ENCODE measurements around the gene SF3A2.

The SF3A2 gene

DNA sequence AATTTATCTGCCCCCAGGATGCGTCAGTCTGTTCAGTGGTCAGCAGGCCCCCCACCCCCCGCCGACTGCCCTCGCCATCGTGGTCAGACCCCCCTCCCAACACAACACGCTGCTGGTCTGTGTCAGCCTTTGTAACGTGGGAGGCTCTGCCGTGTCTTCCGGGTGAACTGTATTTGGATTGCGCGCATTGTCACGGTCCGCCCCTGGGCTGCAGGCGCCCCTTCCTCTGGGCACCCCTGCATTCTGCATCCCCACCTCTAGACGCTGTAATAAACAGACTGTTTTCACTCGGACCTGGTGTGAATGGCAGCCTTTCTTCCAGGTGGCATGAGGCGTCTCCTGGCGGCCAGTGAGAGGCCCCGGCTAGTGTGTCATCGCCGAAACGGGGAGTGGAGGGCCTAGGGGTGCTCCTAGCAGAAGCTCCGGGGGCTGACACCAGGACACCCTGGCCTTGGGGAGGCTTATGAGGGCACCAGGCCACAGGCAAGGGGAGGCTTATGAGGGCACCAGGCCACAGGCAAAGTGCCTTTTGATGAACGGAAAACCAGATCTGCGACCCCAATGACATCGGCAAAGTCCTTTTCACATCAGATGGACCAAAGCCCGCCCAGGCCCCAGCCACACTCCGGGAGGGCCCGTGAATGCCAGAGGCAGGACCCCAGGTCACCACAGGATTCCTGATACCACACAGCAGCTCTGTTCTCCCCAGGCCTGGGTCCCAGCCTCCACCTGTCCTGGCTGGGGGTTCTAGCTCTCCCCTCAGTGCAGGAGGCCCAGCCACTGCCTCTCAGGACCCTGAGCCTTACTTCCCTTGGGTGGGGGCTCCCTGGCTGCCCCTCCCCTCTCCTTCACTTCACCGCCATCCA lies 4.1 kb upstream of the SF3A2 start:
- peaks cover 17 to 40% of the 10 kb centered on the region in 2 donors for H3K4me1 ChIP-seq (ENCODE audit: control insufficient read depth in 1 of 2, insufficient read depth in 2 of 2, low read length in 2 of 2)
- H3K27me3 ChIP-seq (ENCODE audit: control insufficient read depth in 1 of 2, insufficient read depth in 2 of 2, low read length in 2 of 2) = no peaks in the 10 kb centered on the region
- H3K9ac ChIP-seq (ENCODE audit: low read depth in 1 of 2, low read length in 2 of 2) = no peak overlapping the region
- H3K36me3 ChIP-seq (ENCODE audit: control insufficient read depth in 1 of 2, insufficient read depth in 2 of 2, low read length in 2 of 2) = peaks cover 4 to 60% of the 10 kb centered on the region in 2 donors
- H3K4me3 ChIP-seq (ENCODE audit: low read depth in 1 of 2, low read length in 2 of 2) = no peak overlapping the region
- no peaks in the 10 kb centered on the region for H3K9me3 ChIP-seq (ENCODE audit: control insufficient read depth in 1 of 2, low read length in 2 of 2)
- no peak overlapping the region for H3K27ac ChIP-seq (ENCODE audit: low read depth, low read length)

DNA sequence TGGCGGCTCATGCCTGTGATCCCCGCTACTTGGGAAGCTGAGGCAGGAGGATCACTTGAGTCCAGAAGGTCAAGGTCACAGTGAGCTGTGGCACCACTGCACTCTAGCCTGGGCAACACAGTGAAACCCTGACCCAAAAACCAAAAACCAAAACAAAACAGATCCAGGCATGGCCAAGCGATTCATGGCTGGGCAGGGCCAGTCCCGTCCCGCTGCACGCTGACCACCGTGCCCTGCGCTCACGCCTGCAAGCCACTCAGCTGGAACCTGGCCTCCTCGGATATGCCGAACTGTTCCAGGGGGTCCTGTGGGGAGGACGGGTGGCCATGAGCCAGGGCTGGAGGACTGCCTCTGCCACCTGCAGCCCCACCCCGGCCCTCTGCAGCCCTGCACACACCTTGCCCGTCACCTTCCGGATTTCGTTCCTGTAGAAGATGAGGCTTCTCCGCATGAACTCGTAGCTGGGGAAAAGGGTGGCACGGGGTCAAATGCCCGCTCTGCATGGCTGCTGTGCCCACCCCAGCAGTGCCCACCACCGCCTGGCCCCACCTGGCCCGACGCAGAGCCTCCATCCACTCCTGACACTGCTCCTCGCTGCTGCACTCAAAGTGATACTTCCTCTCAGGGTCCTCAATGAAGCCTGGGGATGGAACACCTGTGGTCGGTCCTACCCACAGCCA lies 2.9 kb upstream of the SF3A2 start:
- Histone ChIP-seq H3K27me3 (ENCODE audit: control insufficient read depth in 1 of 2, insufficient read depth in 2 of 2, low read length in 2 of 2) (no peaks in the 10 kb centered on the region), H3K9ac (ENCODE audit: low read depth in 1 of 2, low read length in 2 of 2) (peak overlapping the region; percentile 29 to 54), H3K4me3 (ENCODE audit: low read depth in 1 of 2, low read length in 2 of 2) (peak overlapping the region; percentile 23 to 40), H3K27ac (ENCODE audit: low read depth, low read length) (no peak overlapping the region), H3K36me3 (ENCODE audit: control insufficient read depth in 1 of 2, insufficient read depth in 2 of 2, low read length in 2 of 2) (peaks cover 0 to 51% of the 10 kb centered on the region in 2 donors), H3K4me1 (ENCODE audit: control insufficient read depth in 1 of 2, insufficient read depth in 2 of 2, low read length in 2 of 2) (peaks cover 29 to 53% of the 10 kb centered on the region in 2 donors), H3K9me3 (ENCODE audit: control insufficient read depth in 1 of 2, low read length in 2 of 2) (no peaks in the 10 kb centered on the region)

DNA sequence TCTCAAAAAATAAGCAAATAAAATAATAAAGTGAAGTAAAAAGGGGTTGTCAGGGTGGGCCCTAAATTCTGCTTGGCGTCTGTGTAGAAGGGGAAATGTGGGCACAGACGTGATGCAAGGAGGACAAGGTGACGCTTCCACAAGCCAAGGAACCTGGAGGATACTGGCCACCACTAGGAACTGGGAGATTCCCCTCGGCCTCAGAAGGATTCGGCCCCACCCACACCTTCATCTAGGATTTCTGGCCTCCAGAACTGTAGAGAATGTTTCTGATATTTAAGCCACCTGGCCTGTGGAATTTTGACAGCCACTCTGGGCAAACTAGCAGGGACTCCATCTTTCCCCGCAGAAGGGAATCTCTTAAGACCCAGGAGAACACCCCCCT lies 1.6 kb upstream of the SF3A2 start:
- Histone ChIP-seq H3K9me3 (ENCODE audit: control insufficient read depth in 1 of 2, low read length in 2 of 2) (no peaks in the 10 kb centered on the region), H3K36me3 (ENCODE audit: control insufficient read depth in 1 of 2, insufficient read depth in 2 of 2, low read length in 2 of 2) (peaks cover 0 to 39% of the 10 kb centered on the region in 2 donors), H3K27ac (ENCODE audit: low read depth, low read length) (peak overlapping the region; percentile 100), H3K4me1 (ENCODE audit: control insufficient read depth in 1 of 2, insufficient read depth in 2 of 2, low read length in 2 of 2) (peaks cover 40 to 60% of the 10 kb centered on the region in 2 donors), H3K27me3 (ENCODE audit: control insufficient read depth in 1 of 2, insufficient read depth in 2 of 2, low read length in 2 of 2) (no peaks in the 10 kb centered on the region), H3K9ac (ENCODE audit: low read depth in 1 of 2, low read length in 2 of 2) (peak overlapping the region; percentile 48 to 83), H3K4me3 (ENCODE audit: low read depth in 1 of 2, low read length in 2 of 2) (peak overlapping the region; percentile 57 to 67)

DNA sequence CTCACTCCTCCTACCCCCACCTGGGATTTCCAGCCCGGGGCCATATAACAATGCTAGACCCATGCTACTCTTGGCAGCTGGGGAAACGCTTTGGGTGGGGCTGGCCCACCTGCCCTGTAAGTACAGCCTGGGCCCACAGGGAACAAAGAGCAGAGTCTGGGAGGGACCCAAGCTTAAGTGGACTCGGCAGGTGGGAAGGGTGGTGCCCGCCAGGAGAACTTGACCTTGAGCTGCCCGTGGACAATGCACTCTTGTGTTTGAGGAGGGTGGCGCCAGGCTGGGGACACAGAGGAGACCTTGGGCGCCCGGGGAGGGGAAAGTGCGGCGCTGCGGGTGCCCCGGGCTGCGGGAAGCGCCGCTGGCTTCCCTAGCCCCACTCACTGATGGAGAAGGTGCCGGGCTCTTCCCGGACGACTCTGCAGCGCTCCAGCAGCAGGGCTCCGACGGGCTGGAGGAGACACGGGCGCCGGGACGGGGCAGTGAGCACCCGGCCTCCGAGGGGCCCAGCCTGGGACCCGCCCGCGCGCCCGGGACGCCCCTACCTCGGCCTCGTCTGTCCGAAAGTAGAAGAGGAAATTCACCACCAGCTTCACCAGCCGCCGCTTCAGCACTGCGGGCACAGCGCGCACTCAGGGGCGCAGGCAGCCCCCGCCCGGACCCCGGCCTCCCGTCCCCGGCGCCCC lies 1.1 kb upstream of the SF3A2 start:
- Histone ChIP-seq H3K36me3 (ENCODE audit: control insufficient read depth in 1 of 2, insufficient read depth in 2 of 2, low read length in 2 of 2) (peaks cover 0 to 33% of the 10 kb centered on the region in 2 donors), H3K4me3 (ENCODE audit: low read depth in 1 of 2, low read length in 2 of 2) (peak overlapping the region; percentile 57 to 67), H3K9ac (ENCODE audit: low read depth in 1 of 2, low read length in 2 of 2) (peak overlapping the region; percentile 48 to 83), H3K27me3 (ENCODE audit: control insufficient read depth in 1 of 2, insufficient read depth in 2 of 2, low read length in 2 of 2) (no peaks in the 10 kb centered on the region), H3K27ac (ENCODE audit: low read depth, low read length) (peak overlapping the region; percentile 100), H3K9me3 (ENCODE audit: control insufficient read depth in 1 of 2, low read length in 2 of 2) (no peaks in the 10 kb centered on the region), H3K4me1 (ENCODE audit: control insufficient read depth in 1 of 2, insufficient read depth in 2 of 2, low read length in 2 of 2) (peaks cover 45 to 66% of the 10 kb centered on the region in 2 donors)

DNA sequence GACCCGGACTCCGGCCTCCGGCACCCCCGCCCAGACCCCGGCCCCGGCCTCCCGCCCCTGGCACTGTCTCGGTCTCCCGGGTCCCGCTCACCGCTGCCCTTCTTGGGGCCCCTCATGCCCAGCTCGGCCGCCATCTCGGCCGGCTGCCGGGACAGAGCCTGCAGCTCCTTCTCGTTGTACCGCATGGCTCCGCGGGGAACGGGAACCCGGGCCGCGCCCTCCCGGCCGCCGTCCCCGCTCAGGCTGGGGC lies 635 bp upstream of the SF3A2 start:
- Histone ChIP-seq H3K9ac (ENCODE audit: low read depth in 1 of 2, low read length in 2 of 2) (peak overlapping the region; percentile 57 to 83), H3K4me3 (ENCODE audit: low read depth in 1 of 2, low read length in 2 of 2) (peak overlapping the region; percentile 57 to 67), H3K27me3 (ENCODE audit: control insufficient read depth in 1 of 2, insufficient read depth in 2 of 2, low read length in 2 of 2) (no peaks in the 10 kb centered on the region), H3K4me1 (ENCODE audit: control insufficient read depth in 1 of 2, insufficient read depth in 2 of 2, low read length in 2 of 2) (peaks cover 50 to 68% of the 10 kb centered on the region in 2 donors), H3K36me3 (ENCODE audit: control insufficient read depth in 1 of 2, insufficient read depth in 2 of 2, low read length in 2 of 2) (peaks cover 0 to 29% of the 10 kb centered on the region in 2 donors), H3K9me3 (ENCODE audit: control insufficient read depth in 1 of 2, low read length in 2 of 2) (no peaks in the 10 kb centered on the region), H3K27ac (ENCODE audit: low read depth, low read length) (peak overlapping the region; percentile 100)

DNA sequence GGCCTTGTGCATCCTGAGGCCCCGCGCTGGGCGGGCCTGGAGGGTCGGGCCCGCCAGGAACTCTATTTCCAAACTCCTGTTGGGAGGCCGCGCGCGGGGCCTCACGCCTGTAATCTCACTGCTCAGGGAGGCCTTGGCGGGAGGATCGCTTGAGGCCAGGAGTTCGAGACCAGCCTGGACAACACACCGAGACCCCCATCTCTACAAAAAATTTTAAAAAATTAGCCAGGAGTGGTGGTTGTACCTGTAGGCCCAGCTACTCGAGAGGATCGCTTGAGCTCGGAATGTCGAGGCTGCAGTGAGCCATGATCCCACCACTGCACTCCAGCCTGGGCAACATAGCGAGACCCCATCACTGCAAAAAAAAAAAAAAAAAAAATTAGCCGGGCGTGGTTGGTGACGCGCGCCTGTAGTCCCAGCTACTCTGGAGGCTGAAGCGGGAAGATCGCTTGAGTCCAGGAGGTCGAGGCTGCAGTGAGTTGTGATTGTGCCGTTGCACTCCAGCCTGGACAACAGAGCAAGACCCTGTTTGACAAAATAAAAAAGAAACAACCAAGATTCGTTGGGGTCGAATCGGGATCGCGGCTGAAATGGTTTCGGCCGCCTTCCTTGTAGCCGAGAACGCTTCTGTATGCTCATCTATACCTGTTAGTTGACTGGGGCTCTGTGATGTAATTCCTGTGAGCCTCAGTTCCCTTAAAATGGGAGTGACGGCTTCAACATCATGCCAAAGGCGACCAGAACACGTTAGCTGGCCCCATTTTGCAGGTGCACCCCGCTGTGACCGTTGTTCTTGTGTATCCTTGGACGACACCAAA lies 636 bp downstream of the SF3A2 start:
- Histone ChIP-seq H3K27ac (ENCODE audit: low read depth, low read length) (peak overlapping the region; percentile 100), H3K9ac (ENCODE audit: low read depth in 1 of 2, low read length in 2 of 2) (peak overlapping the region; percentile 83 to 98), H3K36me3 (ENCODE audit: control insufficient read depth in 1 of 2, insufficient read depth in 2 of 2, low read length in 2 of 2) (peaks cover 0 to 21% of the 10 kb centered on the region in 2 donors), H3K4me3 (ENCODE audit: low read depth in 1 of 2, low read length in 2 of 2) (peak overlapping the region; percentile 67 to 82), H3K4me1 (ENCODE audit: control insufficient read depth in 1 of 2, insufficient read depth in 2 of 2, low read length in 2 of 2) (peaks cover 63 to 73% of the 10 kb centered on the region in 2 donors), H3K9me3 (ENCODE audit: control insufficient read depth in 1 of 2, low read length in 2 of 2) (no peaks in the 10 kb centered on the region), H3K27me3 (ENCODE audit: control insufficient read depth in 1 of 2, insufficient read depth in 2 of 2, low read length in 2 of 2) (no peaks in the 10 kb centered on the region)

DNA sequence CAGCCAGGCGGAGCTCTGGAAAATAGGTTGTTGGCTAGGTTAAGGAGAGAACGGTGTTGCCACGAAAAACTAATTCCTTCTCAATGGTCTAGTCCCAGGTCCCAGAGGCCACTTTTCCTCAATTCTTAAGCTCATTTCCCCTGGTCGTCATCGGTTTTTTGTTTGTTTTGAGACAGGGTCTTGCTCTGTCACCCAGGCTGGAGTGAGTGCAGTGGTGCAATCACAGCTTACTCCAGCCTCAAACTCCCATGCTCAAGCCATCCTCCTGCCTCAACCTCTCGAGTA lies 1.2 kb downstream of the SF3A2 start:
- Histone ChIP-seq H3K9me3 (ENCODE audit: control insufficient read depth in 1 of 2, low read length in 2 of 2) (no peaks in the 10 kb centered on the region), H3K4me3 (ENCODE audit: low read depth in 1 of 2, low read length in 2 of 2) (peak overlapping the region; percentile 67 to 82), H3K9ac (ENCODE audit: low read depth in 1 of 2, low read length in 2 of 2) (peak overlapping the region; percentile 83 to 98), H3K27ac (ENCODE audit: low read depth, low read length) (no peak overlapping the region), H3K27me3 (ENCODE audit: control insufficient read depth in 1 of 2, insufficient read depth in 2 of 2, low read length in 2 of 2) (no peaks in the 10 kb centered on the region), H3K36me3 (ENCODE audit: control insufficient read depth in 1 of 2, insufficient read depth in 2 of 2, low read length in 2 of 2) (peaks cover 0 to 16% of the 10 kb centered on the region in 2 donors), H3K4me1 (ENCODE audit: control insufficient read depth in 1 of 2, insufficient read depth in 2 of 2, low read length in 2 of 2) (peaks cover 68 to 79% of the 10 kb centered on the region in 2 donors)

DNA sequence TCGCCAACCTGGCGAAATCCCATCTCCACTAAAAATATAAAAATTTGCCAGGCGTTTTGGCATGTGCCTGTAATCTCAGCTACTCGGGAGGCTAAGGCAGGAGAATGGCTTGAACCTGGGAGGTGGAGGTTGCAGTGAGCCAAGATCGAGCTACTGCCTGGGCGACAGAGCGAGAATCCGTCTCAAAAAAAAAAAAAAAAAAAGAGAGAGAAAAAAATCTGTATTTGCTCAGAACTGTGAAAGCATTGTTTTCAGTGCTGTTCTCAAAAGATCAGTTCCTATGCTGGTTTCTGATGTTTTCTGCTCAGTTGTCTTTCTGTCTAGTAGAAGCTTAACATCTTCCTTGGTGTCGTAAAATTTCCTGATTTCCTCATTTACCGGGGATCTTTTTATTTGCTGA lies 2.5 kb downstream of the SF3A2 start:
- H3K36me3 ChIP-seq (ENCODE audit: control insufficient read depth in 1 of 2, insufficient read depth in 2 of 2, low read length in 2 of 2) = peaks cover 7 to 13% of the 10 kb centered on the region in 2 donors
- peak overlapping the region in 1 of 2 donors; percentile 57 for H3K9ac ChIP-seq (ENCODE audit: low read depth in 1 of 2, low read length in 2 of 2)
- H3K9me3 ChIP-seq (ENCODE audit: control insufficient read depth in 1 of 2, low read length in 2 of 2) = no peaks in the 10 kb centered on the region
- no peak overlapping the region for H3K27ac ChIP-seq (ENCODE audit: low read depth, low read length)
- H3K4me3 ChIP-seq (ENCODE audit: low read depth in 1 of 2, low read length in 2 of 2) = peak overlapping the region; percentile 4 to 52
- no peaks in the 10 kb centered on the region for H3K27me3 ChIP-seq (ENCODE audit: control insufficient read depth in 1 of 2, insufficient read depth in 2 of 2, low read length in 2 of 2)
- H3K4me1 ChIP-seq (ENCODE audit: control insufficient read depth in 1 of 2, insufficient read depth in 2 of 2, low read length in 2 of 2) = peaks cover 77 to 79% of the 10 kb centered on the region in 2 donors

DNA sequence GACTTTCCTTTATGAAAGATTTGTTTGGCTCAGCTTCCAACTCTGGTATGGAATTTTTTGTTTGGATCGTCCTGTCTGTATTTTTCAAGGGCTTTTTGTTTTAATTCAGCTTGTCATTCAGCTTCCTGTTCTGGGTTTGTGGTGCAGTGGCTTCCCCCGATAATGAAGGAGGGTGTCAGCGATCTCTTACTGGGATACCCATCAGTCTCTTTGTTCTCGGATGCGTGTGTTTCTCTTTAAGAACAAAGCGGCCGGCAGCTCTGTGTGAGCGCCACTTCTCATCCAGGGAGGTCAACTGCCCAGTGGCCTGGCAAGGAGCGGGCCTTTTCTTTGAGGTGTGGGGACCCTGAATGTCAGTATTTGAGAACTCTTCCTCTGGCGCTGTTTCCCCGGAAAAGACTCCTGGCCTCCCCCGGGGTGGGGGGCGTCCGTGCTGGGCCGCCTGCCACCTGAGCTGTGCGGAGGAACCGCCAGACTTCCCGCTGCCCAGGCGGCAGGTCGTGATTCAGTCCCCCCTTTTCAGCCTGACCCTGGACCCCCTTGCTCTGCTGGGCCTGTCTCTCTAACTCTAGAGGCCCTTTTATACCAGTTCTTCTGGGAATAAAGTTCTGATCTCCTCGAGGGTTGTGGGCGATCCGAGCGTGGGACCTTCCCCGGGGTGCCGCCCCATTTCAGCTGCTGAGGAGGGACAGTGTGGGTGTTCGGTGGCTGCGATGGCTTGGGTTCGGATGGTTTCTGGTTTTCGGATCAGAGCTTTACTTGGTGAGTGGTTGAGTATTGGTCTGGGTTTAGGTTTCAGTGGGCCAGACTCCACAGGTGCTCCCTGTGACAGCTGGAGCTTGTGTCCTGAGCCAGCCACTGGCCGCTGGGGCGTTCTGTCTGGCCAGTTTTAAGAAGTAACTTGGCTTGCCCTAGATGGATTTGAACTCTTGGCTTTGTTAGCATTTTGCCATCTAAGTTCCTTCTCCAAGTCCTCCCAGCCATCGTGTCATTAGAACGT lies 3.4 kb downstream of the SF3A2 start:
- Histone ChIP-seq H3K9ac (ENCODE audit: low read depth in 1 of 2, low read length in 2 of 2) (peak overlapping the region; percentile 48 to 57), H3K36me3 (ENCODE audit: control insufficient read depth in 1 of 2, insufficient read depth in 2 of 2, low read length in 2 of 2) (peaks cover 8 to 20% of the 10 kb centered on the region in 2 donors), H3K27me3 (ENCODE audit: control insufficient read depth in 1 of 2, insufficient read depth in 2 of 2, low read length in 2 of 2) (no peaks in the 10 kb centered on the region), H3K4me1 (ENCODE audit: control insufficient read depth in 1 of 2, insufficient read depth in 2 of 2, low read length in 2 of 2) (peaks cover 72% of the 10 kb centered on the region in 2 donors), H3K9me3 (ENCODE audit: control insufficient read depth in 1 of 2, low read length in 2 of 2) (no peaks in the 10 kb centered on the region), H3K27ac (ENCODE audit: low read depth, low read length) (no peak overlapping the region), H3K4me3 (ENCODE audit: low read depth in 1 of 2, low read length in 2 of 2) (peak overlapping the region; percentile 38 to 52)
